Body of pancreas (tissue), 4 donors: ENCODE data around the gene ENPP4. TPM values are rescaled to one million over a fixed set of nuclear protein-coding genes. Genes with fewer than 3 reads are reported as not detected.
"Not testable (repeated sequence)": the region's sequence is repeated elsewhere in the genome, so short reads cannot be mapped to it uniquely, and the experiment has no call there.

Source experiments
- ATAC-seq: fragments of 150-250 bp; one replicate; pipeline ENCODE4 v1.9.1; 2016
- DNase-seq, 4 donors: peaks; one replicate each; pipeline ENCODE4 v3.0.0-alpha.2; 2019
- H3K27ac ChIP-seq, 4 donors: fragments of 200-600 bp; sonication (generic); 1 replicate in 3 of 4; 2 replicates in 1 of 4; pipeline versions ENCODE4 v1.5.1 to v1.6.1; 2016 to 2019; ENCODE audit warnings: mild to moderate bottlenecking in 1 of 4, mixed read lengths in 1 of 4, moderate library complexity in 1 of 4
- H3K27me3 ChIP-seq, 2 donors: fragments of 200-600 bp; sonication (generic); one replicate each; pipeline ENCODE4 v1.6.0; 2016; ENCODE audit warnings: mild to moderate bottlenecking in 1 of 2
- H3K36me3 ChIP-seq, 2 donors: fragments of 200-600 bp; sonication (generic); replicated peaks in 1 of 2; 2 replicates each; pipeline ENCODE4 v1.5.1; 2016; ENCODE audit warnings: low read depth in 2 of 2; ENCODE audit not compliant: insufficient read depth in 1 of 2
- H3K4me1 ChIP-seq: fragments of 200-600 bp; sonication (generic); one replicate; pipeline ENCODE4 v1.6.0; 2016
- H3K4me3 ChIP-seq, 2 donors: fragments of 200-600 bp; sonication (generic); 1 replicate in 1 of 2; 2 replicates in 1 of 2; pipeline ENCODE4 v1.5.1; 2016 to 2019
- H3K9me3 ChIP-seq, 3 donors: fragments of 200-600 bp; sonication (generic); 1 replicate in 2 of 3; 2 replicates in 1 of 3; pipeline ENCODE4 v1.5.1; 2016
- POLR2A ChIP-seq, 3 donors: fragments of 450-650 bp; IDR thresholded peaks; one replicate each; pipeline ENCODE4 v1.6.1; 2016; ENCODE audit warnings: antibody characterized with exemption in 3 of 3, mild to moderate bottlenecking in 2 of 3
- WGBS, 2 donors: methylation state at CpG; one replicate each; pipeline ENCODE4 v1.1.5; 2017; 5-methylcytosine and 5-hydroxymethylcytosine counted together
- intact Hi-C: fragments of 100-400 bp; cut with DNase I; formaldehyde crosslinking; loops from one replicate; pipeline ENCODE4 v1.15.1; 2023
- total RNA-seq, 2 donors: library from RNA; depleted of rRNA; stranded (reverse); fragments of >200 nt; gene quantifications; one replicate each; pipeline ENCODE4 v1.1.0, GENCODE V29; 2016
- TF ChIP-seq, protein P1 (sequence below), 7 experiments: fragments of 450-650 bp in 4 of 7; fragments of 200-600 bp in 3 of 7; sonication (generic) in 3 of 7; IDR thresholded peaks; one replicate each; pipeline ENCODE4 v1.5.1; 2016 to 2019; ENCODE audit warnings: antibody characterized with exemption in 7 of 7

ENPP4 gene
- total RNA-seq, 2 donors from 2014 or later: 5.9 to 9.9 TPM

- Histone ChIP-seq H3K27ac (no peak overlapping the region), H3K36me3 (no peaks in the 10 kb centered on the region), H3K4me3 (no peak overlapping the region), H3K9me3 (no peaks in the 10 kb centered on the region), H3K4me1 (peaks cover 10% of the 10 kb centered on the region), H3K27me3 (no peaks in the 10 kb centered on the region)
- WGBS, 2 donors: 41 to 43% methylated on average over 1 of the region's 1 CpG
- TF ChIP-seq POLR2A (IDR thresholded peaks at IDR 0.05): no peak
- TF ChIP-seq, protein P1, sequence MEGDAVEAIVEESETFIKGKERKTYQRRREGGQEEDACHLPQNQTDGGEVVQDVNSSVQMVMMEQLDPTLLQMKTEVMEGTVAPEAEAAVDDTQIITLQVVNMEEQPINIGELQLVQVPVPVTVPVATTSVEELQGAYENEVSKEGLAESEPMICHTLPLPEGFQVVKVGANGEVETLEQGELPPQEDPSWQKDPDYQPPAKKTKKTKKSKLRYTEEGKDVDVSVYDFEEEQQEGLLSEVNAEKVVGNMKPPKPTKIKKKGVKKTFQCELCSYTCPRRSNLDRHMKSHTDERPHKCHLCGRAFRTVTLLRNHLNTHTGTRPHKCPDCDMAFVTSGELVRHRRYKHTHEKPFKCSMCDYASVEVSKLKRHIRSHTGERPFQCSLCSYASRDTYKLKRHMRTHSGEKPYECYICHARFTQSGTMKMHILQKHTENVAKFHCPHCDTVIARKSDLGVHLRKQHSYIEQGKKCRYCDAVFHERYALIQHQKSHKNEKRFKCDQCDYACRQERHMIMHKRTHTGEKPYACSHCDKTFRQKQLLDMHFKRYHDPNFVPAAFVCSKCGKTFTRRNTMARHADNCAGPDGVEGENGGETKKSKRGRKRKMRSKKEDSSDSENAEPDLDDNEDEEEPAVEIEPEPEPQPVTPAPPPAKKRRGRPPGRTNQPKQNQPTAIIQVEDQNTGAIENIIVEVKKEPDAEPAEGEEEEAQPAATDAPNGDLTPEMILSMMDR (IDR thresholded peaks at IDR 0.05): no peak
- intact Hi-C loops: no loop called here
- no peak for ATAC-seq
- DNase-seq: no peak
These were observed 5.4 kb downstream of the ENPP4 start for GRCh38 chr6:46135176-46135575.

DNA sequence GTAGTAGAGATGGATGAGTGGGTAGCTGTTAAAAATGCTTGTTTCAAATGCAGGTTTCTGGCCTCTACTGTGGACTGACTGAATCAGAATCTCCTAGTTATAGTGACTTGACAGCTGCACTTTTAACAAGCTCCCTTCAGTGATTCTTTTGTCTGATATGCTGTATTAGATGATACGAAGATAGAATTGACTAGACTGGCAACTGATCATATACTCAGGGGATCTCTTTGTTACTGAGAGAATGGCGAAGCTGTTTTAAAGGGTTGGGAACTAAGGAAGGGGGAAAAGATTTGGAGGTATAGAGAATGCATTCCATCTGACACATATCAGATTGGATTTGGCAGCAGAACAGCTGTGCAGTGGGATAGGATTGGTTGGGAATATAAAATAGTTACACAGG is 7.0 kb downstream of the ENPP4 start:
- H3K27me3 ChIP-seq: no peaks in the 10 kb centered on the region
- H3K4me3 ChIP-seq: no peak overlapping the region
- H3K36me3 ChIP-seq: no peaks in the 10 kb centered on the region
- peaks cover 6% of the 10 kb centered on the region for H3K4me1 ChIP-seq
- DNase-seq (no peak), ATAC-seq (no peak)
- TF ChIP-seq POLR2A (IDR thresholded peaks at IDR 0.05): no peak
- TF ChIP-seq, protein P1 (IDR thresholded peaks at IDR 0.05): no peak
- WGBS, 2 donors: 77 to 84% methylated on average over 2 of the region's 2 CpGs
- no peaks in the 10 kb centered on the region for H3K9me3 ChIP-seq
- intact Hi-C loops: no loop called here
- H3K27ac ChIP-seq: no peak overlapping the region

DNA sequence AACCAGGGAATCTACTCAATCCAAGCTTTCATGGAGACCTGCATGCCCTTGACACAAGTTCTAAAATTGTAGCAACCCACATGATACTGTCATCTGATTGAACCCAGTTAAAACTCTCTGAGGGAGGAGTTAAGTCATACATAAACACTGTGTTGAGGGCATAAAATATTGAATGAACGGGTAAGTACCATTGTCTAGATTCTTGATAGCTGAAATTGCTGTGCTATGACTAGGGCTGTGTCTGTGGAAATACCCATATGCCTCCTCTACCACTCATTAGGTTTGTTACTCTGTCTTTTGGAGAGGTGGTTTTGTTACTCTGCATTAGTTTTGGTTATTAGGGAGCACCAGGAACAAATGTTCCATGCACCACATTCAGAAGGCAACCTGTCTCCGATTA is 7.6 kb downstream of the ENPP4 start:
- Histone ChIP-seq H3K36me3 (no peaks in the 10 kb centered on the region), H3K27ac (no peak overlapping the region), H3K4me3 (no peak overlapping the region), H3K27me3 (no peaks in the 10 kb centered on the region), H3K4me1 (peaks cover 6% of the 10 kb centered on the region), H3K9me3 (no peaks in the 10 kb centered on the region)
- no peak for ATAC-seq
- intact Hi-C loops: no loop called here
- WGBS, 2 donors: 85 to 90% methylated on average over 2 of the region's 2 CpGs
- no peak for DNase-seq
- TF ChIP-seq, protein P1 (IDR thresholded peaks at IDR 0.05): no peak
- no peak for TF ChIP-seq POLR2A (IDR thresholded peaks at IDR 0.05)

GRCh38 chr6:46138281-46138680 is 8.5 kb downstream of the ENPP4 start:
- Histone ChIP-seq H3K27me3 (no peaks in the 10 kb centered on the region), H3K36me3 (no peaks in the 10 kb centered on the region), H3K9me3 (no peaks in the 10 kb centered on the region), H3K4me3 (no peak overlapping the region), H3K27ac (no peak overlapping the region), H3K4me1 (peaks cover 6% of the 10 kb centered on the region)
- WGBS, 2 donors: 63 to 72% methylated on average over 1 of the region's 1 CpG
- TF ChIP-seq POLR2A (IDR thresholded peaks at IDR 0.05): no peak
- TF ChIP-seq, protein P1 (IDR thresholded peaks at IDR 0.05): no peak
- DNase-seq (no peak), ATAC-seq (no peak)
- intact Hi-C loops: no loop called here

- ATAC-seq: no peak
- WGBS, 2 donors: 39 to 40% methylated on average over 1 of the region's 1 CpG
These were observed 14.5 kb downstream of the ENPP4 start for GRCh38 chr6:46144270-46144669.

GRCh38 chr6:46149066-46149465 is 19.3 kb downstream of the ENPP4 start:
- ATAC-seq, H3K9me3 ChIP-seq, intact Hi-C loops, H3K4me3 ChIP-seq, H3K27me3 ChIP-seq, DNase-seq, H3K4me1 ChIP-seq, H3K27ac ChIP-seq, H3K36me3 ChIP-seq: not testable (repeated sequence)
- WGBS, 2 donors: 94 to 97% methylated on average over 3 of the region's 3 CpGs

More at GRCh38 chr6:46144270-46144669, 14.5 kb downstream of the ENPP4 start:
- intact Hi-C loops: no loop called here
- H3K36me3 ChIP-seq: no peaks in the 10 kb centered on the region
- no peaks in the 10 kb centered on the region for H3K9me3 ChIP-seq
- H3K4me1 ChIP-seq: peaks cover 5% of the 10 kb centered on the region
- no peak overlapping the region for H3K27ac ChIP-seq
- no peak overlapping the region for H3K4me3 ChIP-seq
- H3K27me3 ChIP-seq: no peaks in the 10 kb centered on the region
- no peak for TF ChIP-seq POLR2A (IDR thresholded peaks at IDR 0.05)
- TF ChIP-seq, protein P1 (IDR thresholded peaks at IDR 0.05): no peak
- DNase-seq: peak in 1 of 4 donors; percentile 11
